Fibroblast of skin of left biceps (primary cell): Measurements from ENCODE around the gene SLC9A8.
A peak's percentile ranks its signal among the peaks of the same experiment; 100 is the strongest.
"Not testable (repeated sequence)": the region's sequence is repeated elsewhere in the genome, so short reads cannot be mapped to it uniquely, and the experiment has no call there.

Experiments used
- DNase-seq, 2 experiments: peaks; one replicate each; pipeline ENCODE4 v3.0.0-alpha.2; 2013; ENCODE audit warnings: low read depth in 2 of 2

The SLC9A8 gene

GRCh38 chr20:49812507-49813304, at the start of gene SLC9A8:
Gene SLC9A8 (plus strand): TSS chr20:49812828. CDS start chr20:49812923, 95 bp downstream.
- DNase-seq = peak; percentile 55 to 56

- no peak for DNase-seq
Observed at GRCh38 chr20:49762940-49763766, 49.5 kb upstream of the SLC9A8 start.

- no peak for DNase-seq
Observed at GRCh38 chr20:49765413-49765736, 47.3 kb upstream of the SLC9A8 start.

GRCh38 chr20:49765846-49766541, 46.6 kb upstream of the SLC9A8 start:
- no peak for DNase-seq

GRCh38 chr20:49766979-49767521, 45.6 kb upstream of the SLC9A8 start:
- no peak for DNase-seq

- peak; percentile 89 to 91 for DNase-seq
Observed at GRCh38 chr20:49768204-49769047, 44.2 kb upstream of the SLC9A8 start.

GRCh38 chr20:49769048-49769581, 43.5 kb upstream of the SLC9A8 start:
- no peak for DNase-seq

- DNase-seq = no peak
Observed at GRCh38 chr20:49770634-49771033, 42.0 kb upstream of the SLC9A8 start.

GRCh38 chr20:49774213-49774612, 38.4 kb upstream of the SLC9A8 start:
- DNase-seq = not testable (repeated sequence)

- no peak for DNase-seq
Observed at GRCh38 chr20:49775229-49775693, 37.4 kb upstream of the SLC9A8 start.

- DNase-seq = no peak
Observed at GRCh38 chr20:49779972-49780371, 32.7 kb upstream of the SLC9A8 start.

- DNase-seq = no peak
Observed at GRCh38 chr20:49781676-49782075, 31.0 kb upstream of the SLC9A8 start.

GRCh38 chr20:49782439-49782838, 30.2 kb upstream of the SLC9A8 start:
- not testable (repeated sequence) for DNase-seq

- not testable (repeated sequence) for DNase-seq
Observed at GRCh38 chr20:49783021-49783995, 29.3 kb upstream of the SLC9A8 start.

- DNase-seq = no peak
Observed at GRCh38 chr20:49784291-49784690, 28.3 kb upstream of the SLC9A8 start.

GRCh38 chr20:49785149-49785851, 27.3 kb upstream of the SLC9A8 start:
- no peak for DNase-seq

GRCh38 chr20:49785852-49786175, 26.8 kb upstream of the SLC9A8 start:
- DNase-seq = no peak

- no peak for DNase-seq
Observed at GRCh38 chr20:49786196-49786595, 26.4 kb upstream of the SLC9A8 start.
